Hepatocyte (in vitro differentiated cells): ENCODE data around the gene LIPM. TPM values are rescaled to one million over a fixed set of nuclear protein-coding genes. Genes with fewer than 3 reads are reported as not detected.

Source experiments
- DNase-seq: peaks from one replicate; pipeline ENCODE4 v3.0.0-alpha.2; 2016; ENCODE audit warnings: low spot score
- H2AFZ ChIP-seq: fragments of 200-600 bp; sonication (generic); 2 replicates; pipeline ENCODE4 v1.6.0; 2016; ENCODE audit warnings: antibody characterized with exemption, mild to moderate bottlenecking
- H3K27ac ChIP-seq: fragments of 200-600 bp; sonication (generic); 2 replicates; pipeline ENCODE4 v1.5.1; 2016; ENCODE audit warnings: mild to moderate bottlenecking
- H3K27me3 ChIP-seq: fragments of 200-600 bp; sonication (generic); 2 replicates; pipeline ENCODE4 v1.6.1; 2016
- H3K36me3 ChIP-seq: fragments of 200-600 bp; sonication (generic); replicated peaks from 2 replicates; pipeline ENCODE4 v1.5.1; 2016; ENCODE audit warnings: low read depth; ENCODE audit not compliant: insufficient read depth
- H3K4me1 ChIP-seq: fragments of 200-600 bp; sonication (generic); 2 replicates; pipeline ENCODE4 v1.5.1; 2016; ENCODE audit warnings: mild to moderate bottlenecking, moderate library complexity; ENCODE audit not compliant: insufficient read depth
- H3K4me2 ChIP-seq: fragments of 200-600 bp; sonication (generic); 2 replicates; pipeline ENCODE4 v1.6.0; 2016
- H3K4me3 ChIP-seq: fragments of 200-600 bp; sonication (generic); 2 replicates; pipeline ENCODE4 v1.5.1; 2016; ENCODE audit warnings: mild to moderate bottlenecking
- H3K79me2 ChIP-seq: fragments of 200-600 bp; sonication (generic); 2 replicates; pipeline ENCODE4 v1.6.0; 2017; ENCODE audit warnings: mild to moderate bottlenecking
- H3K9me2 ChIP-seq: fragments of 200-600 bp; sonication (generic); replicated peaks from 2 replicates; pipeline ENCODE4 v1.6.0; 2017; ENCODE audit warnings: mild to moderate bottlenecking; ENCODE audit not compliant: insufficient read depth
- H3K9me3 ChIP-seq: fragments of 200-600 bp; sonication (generic); 2 replicates; pipeline ENCODE4 v1.5.1; 2016; ENCODE audit warnings: low read depth, mild to moderate bottlenecking
- H4K20me1 ChIP-seq: fragments of 200-600 bp; sonication (generic); 2 replicates; pipeline ENCODE4 v1.6.0; 2016; ENCODE audit warnings: mild to moderate bottlenecking; ENCODE audit not compliant: insufficient read depth, poor library complexity, severe bottlenecking
- CTCF ChIP-seq: fragments of 200-600 bp; sonication (generic); IDR thresholded peaks from 2 replicates; pipeline ENCODE4 v1.5.1; 2016; ENCODE audit warnings: antibody characterized with exemption, mild to moderate bottlenecking; ENCODE audit not compliant: poor library complexity
- EZH2 ChIP-seq: fragments of 200-600 bp; sonication (generic); IDR thresholded peaks from 2 replicates; pipeline ENCODE4 v1.6.1; 2016; ENCODE audit warnings: antibody characterized with exemption, mild to moderate bottlenecking, borderline replicate concordance
- EZH2phosphoT487 ChIP-seq: fragments of 200-600 bp; sonication (generic); IDR thresholded peaks from one replicate; pipeline ENCODE4 v1.6.1; 2018; ENCODE audit warnings: antibody characterized with exemption, mild to moderate bottlenecking, low read depth, moderate library complexity; ENCODE audit not compliant: unreplicated experiment, severe bottlenecking
- WGBS: methylation state at CpG from one replicate; pipeline ENCODE4 v1.1.6; 2016; ENCODE audit warnings: low lambda C conversion rate; ENCODE audit errors: missing lambda C conversion rate; 5-methylcytosine and 5-hydroxymethylcytosine counted together
- polyA plus RNA-seq: library from polyadenylated mRNA; unstranded; fragments of >200 nt; fragmentation: Nextera tagmentation; extraction: Ambion mirVana; gene quantifications from 2 replicates; pipeline ENCODE4 v1.2.1, GENCODE V29; 2016
- total RNA-seq: library from RNA; depleted of rRNA; stranded (reverse); fragments of >200 nt; gene quantifications from 2 replicates; pipeline ENCODE4 v1.2.3, GENCODE V29; 2014

The LIPM gene
- total and polyA plus RNA-seq, 2 experiments from 2014 or later: not detected

- Histone ChIP-seq H3K27me3 (no peaks in the 10 kb centered on the region), H3K79me2 (no peaks in the 10 kb centered on the region), H3K4me3 (no peak within 1 kb of the TSS), H3K4me1 (peaks cover 11% of the 10 kb centered on the region), H3K9me2 (no peaks in the 10 kb centered on the region), H3K9me3 (no peaks in the 10 kb centered on the region), H2AFZ (no peak within 1 kb of the TSS), H4K20me1 (no peaks in the 10 kb centered on the region), H3K36me3 (no peaks in the 10 kb centered on the region), H3K27ac (peak within 1 kb of the TSS; percentile 82), H3K4me2 (peak within 1 kb of the TSS; percentile 45)
- DNase-seq: peak; percentile 84
- TF ChIP-seq EZH2phosphoT487: no peak
- no peak for TF ChIP-seq EZH2
- no peak for TF ChIP-seq CTCF
- 54% methylated on average over 5 of the region's 5 CpGs for WGBS
Observed at GRCh38 chr10:88851706-88852105, 49.2 kb downstream of the LIPM start, which contains the start of gene ANKRD22. TSS of gene ANKRD22 (minus strand) at chr10:88851844. CDS start at chr10:88851607, 237 bp downstream.

- no peak overlapping the region for H2AFZ ChIP-seq
- peaks cover 11% of the 10 kb centered on the region for H3K4me1 ChIP-seq
- TF ChIP-seq EZH2phosphoT487 (no peak), EZH2 (no peak)
- peak overlapping the region; percentile 45 for H3K4me2 ChIP-seq
- peak overlapping the region; percentile 82 for H3K27ac ChIP-seq
- no peaks in the 10 kb centered on the region for H3K36me3 ChIP-seq
- H3K4me3 ChIP-seq: no peak overlapping the region
- no peaks in the 10 kb centered on the region for H3K9me2 ChIP-seq
- no peaks in the 10 kb centered on the region for H3K9me3 ChIP-seq
- no peaks in the 10 kb centered on the region for H3K27me3 ChIP-seq
- WGBS: 84% methylated on average over 4 of the region's 4 CpGs
- no peaks in the 10 kb centered on the region for H3K79me2 ChIP-seq
- no peak for DNase-seq
- H4K20me1 ChIP-seq: no peaks in the 10 kb centered on the region
Observed at GRCh38 chr10:88852327-88852726, 49.8 kb downstream of the LIPM start.

DNA sequence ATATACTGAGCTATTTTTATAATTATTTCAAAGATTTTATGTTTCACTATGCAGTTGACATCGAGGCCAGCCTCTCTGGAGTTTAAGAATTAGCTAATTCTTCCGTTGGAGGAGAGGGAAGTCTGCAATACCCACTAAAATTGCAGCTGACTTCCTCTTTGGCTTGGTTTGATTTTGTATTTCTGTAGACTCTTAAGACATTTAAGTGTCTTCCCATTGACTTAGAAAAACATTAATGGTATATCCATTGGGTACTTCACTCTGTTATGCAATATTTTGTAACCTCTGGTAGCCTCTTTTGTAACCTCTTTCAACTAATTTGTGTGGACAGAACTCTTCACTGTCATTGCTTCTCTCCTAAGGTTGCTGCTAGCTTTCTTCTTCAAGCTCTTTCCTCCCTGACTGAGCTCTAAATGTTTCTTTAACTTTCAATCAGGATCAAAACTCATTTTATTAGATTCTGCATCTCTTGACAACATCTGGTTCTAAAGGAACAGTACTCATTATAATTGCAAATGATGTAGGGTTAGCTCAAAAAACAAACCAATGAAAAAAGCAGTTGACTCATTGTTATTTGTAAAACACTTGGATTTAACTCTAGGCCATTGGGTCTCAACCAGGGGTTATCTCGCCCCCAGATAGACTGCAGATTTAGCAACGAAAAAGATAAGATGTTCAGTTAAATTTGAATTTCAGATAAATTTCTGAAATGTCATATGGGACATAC lies 50.8 kb downstream of the LIPM start:
- no peaks in the 10 kb centered on the region for H3K9me2 ChIP-seq
- no peaks in the 10 kb centered on the region for H4K20me1 ChIP-seq
- H3K79me2 ChIP-seq: no peaks in the 10 kb centered on the region
- 68% methylated on average over 4 of the region's 4 CpGs for WGBS
- no peaks in the 10 kb centered on the region for H3K27me3 ChIP-seq
- TF ChIP-seq EZH2phosphoT487: no peak
- no peak for TF ChIP-seq EZH2
- no peak for TF ChIP-seq CTCF
- peaks cover 11% of the 10 kb centered on the region for H3K4me1 ChIP-seq
- H3K36me3 ChIP-seq: no peaks in the 10 kb centered on the region
- H3K4me3 ChIP-seq: no peak overlapping the region
- no peak overlapping the region for H3K4me2 ChIP-seq
- H3K27ac ChIP-seq: no peak overlapping the region
- no peak for DNase-seq
- H2AFZ ChIP-seq: no peak overlapping the region
- no peaks in the 10 kb centered on the region for H3K9me3 ChIP-seq

- DNase-seq: no peak
- no peak for TF ChIP-seq CTCF
- TF ChIP-seq EZH2phosphoT487: no peak
- TF ChIP-seq EZH2: no peak
- Histone ChIP-seq H2AFZ (no peak overlapping the region), H3K4me2 (no peak overlapping the region), H3K79me2 (no peaks in the 10 kb centered on the region), H4K20me1 (no peaks in the 10 kb centered on the region), H3K9me2 (no peaks in the 10 kb centered on the region), H3K27me3 (no peaks in the 10 kb centered on the region), H3K36me3 (no peaks in the 10 kb centered on the region), H3K27ac (no peak overlapping the region), H3K4me1 (peaks cover 15% of the 10 kb centered on the region), H3K9me3 (no peaks in the 10 kb centered on the region), H3K4me3 (no peak overlapping the region)
- WGBS: 63% methylated on average over 3 of the region's 3 CpGs
Observed at GRCh38 chr10:88854684-88855083, 52.2 kb downstream of the LIPM start.
